K562 (cell line): ENCODE measurements around the gene SUMF1. TPM values are rescaled to one million over a fixed set of nuclear protein-coding genes. Genes with fewer than 3 reads are reported as not detected.

Experiments
- CREM ChIP-seq: IDR thresholded peaks from 2 replicates; pipeline ENCODE4 v1.6.1; 2014; ENCODE audit warnings: antibody characterized with exemption, low read depth
- CXXC5 ChIP-seq: fragments of 250-450 bp; sonication (Bioruptor Pico); IDR thresholded peaks from 2 replicates; pipeline ENCODE4 v1.8.0; 2022; ENCODE audit warnings: inconsistent platforms, mild to moderate bottlenecking, moderate library complexity
- FOXJ3 ChIP-seq: sonication (generic); formaldehyde crosslinking; IDR thresholded peaks from 2 replicates; pipeline ENCODE4 v1.4.0; 2020; ENCODE audit warnings: mild to moderate bottlenecking, missing genetic modification reagents
- MGA ChIP-seq: fragments of 450-650 bp; IDR thresholded peaks from 2 replicates; pipeline ENCODE4 v1.6.1; 2016; ENCODE audit warnings: mild to moderate bottlenecking, moderate library complexity
- REST ChIP-seq, 2 experiments: fragments of 450-650 bp; formaldehyde crosslinking in 1 of 2; IDR thresholded peaks; 2 replicates each; pipeline versions ENCODE4 v1.4.0 to v1.6.1; 2014 to 2020; ENCODE audit warnings: mild to moderate bottlenecking in 2 of 2, borderline replicate concordance in 1 of 2, low read depth in 1 of 2
- SNRNP70 ChIP-seq: fragments of 200-400 bp; formaldehyde crosslinking; optimal IDR thresholded peaks from 2 replicates; pipeline ENCODE3; 2017; ENCODE audit warnings: low read depth, low read length
- ZSCAN29 ChIP-seq: fragments of 450-650 bp; IDR thresholded peaks from 2 replicates; pipeline ENCODE4 v1.6.1; 2017
- polyA plus RNA-seq, 8 experiments: library from polyadenylated mRNA; depleted of rRNA in 4 of 8; stranded (reverse) in 5 of 8; unstranded in 3 of 8; fragments of >200 nt; fragmentation: Nextera tagmentation in 2 of 8; fragmentation: Illumina TruSeq in 1 of 8; extraction: Ambion mirVana in 2 of 8; extraction: Trizol in 1 of 8; gene quantifications; 2 replicates each; pipeline versions ENCODE4 v1.2.1 to v1.2.3, GENCODE V29; 2011 to 2014; ENCODE audit warnings: inconsistent platforms in 1 of 8, missing spikeins in 1 of 8
- total RNA-seq, 7 experiments: library from RNA; depleted of rRNA in 6 of 7; stranded (reverse); fragments of >200 nt in 6 of 7; fragmentation: Illumina TruSeq in 2 of 7; extraction: Trizol in 2 of 7; gene quantifications; 2 replicates each; pipeline versions ENCODE4 v1.2.1 to v1.2.3, GENCODE V29; 2011 to 2021; ENCODE audit warnings: low replicate concordance in 1 of 7

SUMF1 gene
- total and polyA plus RNA-seq, 9 of the 15 experiments (the other 6 are each of a cell fraction or from before 2014, with no cell fraction given) = 1.3 to 7.4 (median 4.2) TPM

GRCh38 chr3:4466741-4467521 lies at the start of gene SUMF1 (continued):
- TF ChIP-seq REST (IDR thresholded peaks at IDR 0.05; ENCODE audit: borderline replicate concordance) (peak; percentile 96), REST (CRISPR knock-in tag; IDR thresholded peaks at IDR 0.05; ENCODE audit: low read depth) (peak; percentile 80; the same call in 1 of the 2 replicates), CXXC5 (peak; percentile 71), SNRNP70 (no peak), ZSCAN29 (no peak), MGA (peak; percentile 84), FOXJ3 (CRISPR knock-in tag) (no peak), CREM (peak; percentile 71)
